GM19455 (cell line): Measurements from ENCODE around the gene OPCML.

Experiments
- ATAC-seq: cut with Tn5 transposase; IDR thresholded peaks from one replicate; pipeline ENCODE4 v1.9.1; 2021; ENCODE audit not compliant: unreplicated experiment

OPCML gene

GRCh38 chr11:133531971-133532651, at the start of gene OPCML:
Gene OPCML, minus strand, starts transcription at chr11:133532501.
- ATAC-seq, result no peak

GRCh38 chr11:133581091-133581490, 48.8 kb upstream of the OPCML start:
- ATAC-seq, result no peak

GRCh38 chr11:133579165-133580031, 47.1 kb upstream of the OPCML start:
- no peak for ATAC-seq

- no peak for ATAC-seq
Measured at GRCh38 chr11:133577403-133577802, 45.1 kb upstream of the OPCML start.

- no peak for ATAC-seq
Measured at GRCh38 chr11:133576351-133576750, 44.0 kb upstream of the OPCML start.

- no peak for ATAC-seq
Measured at GRCh38 chr11:133573081-133573480, 40.8 kb upstream of the OPCML start.

- ATAC-seq, result no peak
Measured at GRCh38 chr11:133570376-133570775, 38.1 kb upstream of the OPCML start.

GRCh38 chr11:133563505-133564025, 31.3 kb upstream of the OPCML start:
- no peak for ATAC-seq

- ATAC-seq, result no peak
Measured at GRCh38 chr11:133560472-133560855, 28.2 kb upstream of the OPCML start.

GRCh38 chr11:133559833-133560471, 27.7 kb upstream of the OPCML start:
- no peak for ATAC-seq

- no peak for ATAC-seq
Measured at GRCh38 chr11:133559382-133559781, 27.1 kb upstream of the OPCML start.

- no peak for ATAC-seq
Measured at GRCh38 chr11:133555034-133555433, 22.7 kb upstream of the OPCML start.

GRCh38 chr11:133553885-133554740, 21.8 kb upstream of the OPCML start:
- ATAC-seq, result no peak

- no peak for ATAC-seq
Measured at GRCh38 chr11:133552938-133553337, 20.6 kb upstream of the OPCML start.

GRCh38 chr11:133551064-133551463, 18.8 kb upstream of the OPCML start:
- ATAC-seq, result no peak

GRCh38 chr11:133549826-133550225, 17.5 kb upstream of the OPCML start:
- no peak for ATAC-seq

- no peak for ATAC-seq
Measured at GRCh38 chr11:133548641-133549040, 16.3 kb upstream of the OPCML start.

GRCh38 chr11:133547808-133548494, 15.7 kb upstream of the OPCML start:
- ATAC-seq, result no peak

- ATAC-seq, result no peak
Measured at GRCh38 chr11:133545199-133545803, 13.0 kb upstream of the OPCML start.

GRCh38 chr11:133541720-133542095, 9.4 kb upstream of the OPCML start:
- ATAC-seq, result no peak
